ENCODE results near the gene KRTCAP2. TPM values are rescaled to one million over a fixed set of nuclear protein-coding genes. Genes with fewer than 3 reads are reported as not detected.

KRTCAP2 gene
- total RNA-seq, 2 experiments from 2014 or later, result 129 to 137 TPM

- intact Hi-C loops (cut with micrococcal nuclease), result no loop called here
- Mint-ChIP-seq H3K27me3 (ENCODE audit: low read depth) (no peaks in the 10 kb centered on the region), H3K27ac (no peak overlapping the region), H3K36me3 (ENCODE audit: low read depth) (peaks cover 11% of the 10 kb centered on the region), H3K9me3 (no peaks in the 10 kb centered on the region), H3K4me3 (no peak overlapping the region), H3K4me1 (ENCODE audit: low read depth) (peaks cover 31% of the 10 kb centered on the region)
- DNase-seq, result no peak
- CTCF ChIA-PET, result interaction anchor here (0.7 to 5.0 kb wide), 9 partner anchors 14 to 93 kb away, joined by 3 to 79 read pairs (median 6); no protein-coding TSS in a partner anchor
These were observed 4.8 kb upstream of the KRTCAP2 start for GRCh38 chr1:155177918-155178281.

GRCh38 chr1:155177192-155177917 lies 4.3 kb upstream of the KRTCAP2 start:
- Mint-ChIP-seq H3K4me1 (ENCODE audit: low read depth) (peaks cover 33% of the 10 kb centered on the region), H3K27ac (no peak overlapping the region), H3K27me3 (ENCODE audit: low read depth) (no peaks in the 10 kb centered on the region), H3K9me3 (no peaks in the 10 kb centered on the region), H3K36me3 (ENCODE audit: low read depth) (peaks cover 11% of the 10 kb centered on the region), H3K4me3 (no peak overlapping the region)
- intact Hi-C loops (cut with micrococcal nuclease), result no loop called here
- CTCF ChIA-PET, result interaction anchor here (0.6 to 5.0 kb wide), 13 partner anchors 16 to 386 kb away, joined by 3 to 79 read pairs (median 4); no protein-coding TSS in a partner anchor
- no peak for DNase-seq

- H3K4me3 Mint-ChIP-seq, result no peak overlapping the region
- intact Hi-C loops (cut with micrococcal nuclease), result loop anchor here (1.0 kb wide), 4 partner anchors 17 to 68 kb away; partner anchors contain the start of gene THBS3
- peaks cover 39% of the 10 kb centered on the region for H3K4me1 Mint-ChIP-seq (ENCODE audit: low read depth)
- no peaks in the 10 kb centered on the region for H3K9me3 Mint-ChIP-seq
- DNase-seq, result peak; percentile 93
- H3K27ac Mint-ChIP-seq, result no peak overlapping the region
- no peaks in the 10 kb centered on the region for H3K27me3 Mint-ChIP-seq (ENCODE audit: low read depth)
- CTCF ChIA-PET, result interaction anchor here (0.8 to 5.0 kb wide), 11 partner anchors 8 to 85 kb away, joined by 3 to 79 read pairs (median 6); no protein-coding TSS in a partner anchor
- peaks cover 9% of the 10 kb centered on the region for H3K36me3 Mint-ChIP-seq (ENCODE audit: low read depth)
These were observed 3.5 kb upstream of the KRTCAP2 start for GRCh38 chr1:155176544-155177071.

- H3K27me3 Mint-ChIP-seq (ENCODE audit: low read depth), result no peaks in the 10 kb centered on the region
- H3K9me3 Mint-ChIP-seq, result no peaks in the 10 kb centered on the region
- intact Hi-C loops (cut with micrococcal nuclease), result loop anchor here (1.0 kb wide), 4 partner anchors 17 to 68 kb away; partner anchors contain the start of gene THBS3
- no peak overlapping the region for H3K27ac Mint-ChIP-seq
- H3K36me3 Mint-ChIP-seq (ENCODE audit: low read depth), result peaks cover 11% of the 10 kb centered on the region
- CTCF ChIA-PET, result interaction anchor here (0.6 to 12.0 kb wide), 12 partner anchors 9 to 428 kb away, joined by 3 to 234 read pairs (median 4); no protein-coding TSS in a partner anchor
- H3K4me1 Mint-ChIP-seq (ENCODE audit: low read depth), result peaks cover 42% of the 10 kb centered on the region
- peak; percentile 33 for DNase-seq
- H3K4me3 Mint-ChIP-seq, result no peak overlapping the region
These were observed 2.8 kb upstream of the KRTCAP2 start for GRCh38 chr1:155175927-155176371.

- intact Hi-C loops (cut with micrococcal nuclease), result no loop called here
- H3K4me3 Mint-ChIP-seq, result peak overlapping the region; percentile 93
- H3K27ac Mint-ChIP-seq, result no peak overlapping the region
- H3K36me3 Mint-ChIP-seq (ENCODE audit: low read depth), result peaks cover 11% of the 10 kb centered on the region
- no peak for DNase-seq
- CTCF ChIA-PET, result interaction anchor here (0.6 to 12.0 kb wide), 17 partner anchors 10 to 429 kb away, joined by 3 to 234 read pairs (median 3); no protein-coding TSS in a partner anchor
- peaks cover 43% of the 10 kb centered on the region for H3K4me1 Mint-ChIP-seq (ENCODE audit: low read depth)
- H3K9me3 Mint-ChIP-seq, result no peaks in the 10 kb centered on the region
- H3K27me3 Mint-ChIP-seq (ENCODE audit: low read depth), result no peaks in the 10 kb centered on the region
These were observed 2.3 kb upstream of the KRTCAP2 start for GRCh38 chr1:155175281-155175926.

- CTCF ChIA-PET, result interaction anchor here (0.5 to 12.0 kb wide), 19 partner anchors 10 to 176 kb away, joined by 3 to 234 read pairs (median 4); no protein-coding TSS in a partner anchor
These were observed 1.5 kb upstream of the KRTCAP2 start for GRCh38 chr1:155174324-155175280.

GRCh38 chr1:155173478-155174323 lies 597 bp upstream of the KRTCAP2 start, which contains the start of gene TRIM46:
Gene TRIM46 (plus strand): TSS chr1:155173849. CDS start chr1:155173967, 118 bp downstream.
- CTCF ChIA-PET, result interaction anchor here (0.7 to 12.0 kb wide), 31 partner anchors 9 to 156 kb away, joined by 3 to 234 read pairs (median 6); partner anchors contain the start of genes EFNA4, MTX1 and THBS3
- H3K4me3 Mint-ChIP-seq, result peak within 1 kb of the TSS; percentile 93
- peak; percentile 69 for DNase-seq
- intact Hi-C loops (cut with micrococcal nuclease), result loop anchor here (1.0 to 5.0 kb wide), 4 partner anchors 21 to 134 kb away; partner anchors contain the start of genes DPM3, FDPS and SLC50A1
- H3K27me3 Mint-ChIP-seq (ENCODE audit: low read depth), result no peaks in the 10 kb centered on the region
- no peaks in the 10 kb centered on the region for H3K9me3 Mint-ChIP-seq
- peaks cover 45% of the 10 kb centered on the region for H3K4me1 Mint-ChIP-seq (ENCODE audit: low read depth)
- H3K27ac Mint-ChIP-seq, result peak within 1 kb of the TSS; percentile 97
- peaks cover 11% of the 10 kb centered on the region for H3K36me3 Mint-ChIP-seq (ENCODE audit: low read depth)

More at GRCh38 chr1:155174324-155175280, 1.5 kb upstream of the KRTCAP2 start:
- H3K4me3 Mint-ChIP-seq, result peak overlapping the region; percentile 93
- H3K4me1 Mint-ChIP-seq (ENCODE audit: low read depth), result peaks cover 45% of the 10 kb centered on the region
- peak; percentile 57 for DNase-seq
- H3K27me3 Mint-ChIP-seq (ENCODE audit: low read depth), result no peaks in the 10 kb centered on the region
- intact Hi-C loops (cut with micrococcal nuclease), result loop anchor here (5.0 kb wide), 1 partner anchor 133 kb away; the partner anchor contains the start of gene FDPS
- H3K36me3 Mint-ChIP-seq (ENCODE audit: low read depth), result peaks cover 14% of the 10 kb centered on the region
- H3K9me3 Mint-ChIP-seq, result no peaks in the 10 kb centered on the region
- peak overlapping the region; percentile 70 for H3K27ac Mint-ChIP-seq

GRCh38 chr1:155171836-155172731 lies 1.0 kb downstream of the KRTCAP2 start:
- no peaks in the 10 kb centered on the region for H3K9me3 Mint-ChIP-seq
- peak overlapping the region; percentile 97 for H3K27ac Mint-ChIP-seq
- CTCF ChIA-PET, result interaction anchor here (0.6 to 12.0 kb wide), 28 partner anchors 8 to 228 kb away, joined by 3 to 234 read pairs (median 6); partner anchors contain the start of genes MTX1, SLC50A1 and THBS3
- peaks cover 53% of the 10 kb centered on the region for H3K4me1 Mint-ChIP-seq (ENCODE audit: low read depth)
- intact Hi-C loops (cut with micrococcal nuclease), result loop anchor here (5.0 kb wide), 1 partner anchor 135 kb away; the partner anchor contains the start of gene FDPS
- no peaks in the 10 kb centered on the region for H3K27me3 Mint-ChIP-seq (ENCODE audit: low read depth)
- DNase-seq, result no peak
- peak overlapping the region; percentile 93 for H3K4me3 Mint-ChIP-seq
- peaks cover 11% of the 10 kb centered on the region for H3K36me3 Mint-ChIP-seq (ENCODE audit: low read depth)

- peaks cover 11% of the 10 kb centered on the region for H3K36me3 Mint-ChIP-seq (ENCODE audit: low read depth)
- no peak for DNase-seq
- no peak overlapping the region for H3K4me3 Mint-ChIP-seq
- H3K27ac Mint-ChIP-seq, result no peak overlapping the region
- no peaks in the 10 kb centered on the region for H3K9me3 Mint-ChIP-seq
- CTCF ChIA-PET, result interaction anchor here (0.6 to 12.0 kb wide), 6 partner anchors 23 to 815 kb away, joined by 4 to 234 read pairs (median 4); no protein-coding TSS in a partner anchor
- H3K27me3 Mint-ChIP-seq (ENCODE audit: low read depth), result no peaks in the 10 kb centered on the region
- intact Hi-C loops (cut with micrococcal nuclease), result loop anchor here (5.0 kb wide), 1 partner anchor 136 kb away; the partner anchor contains the start of gene FDPS
- peaks cover 46% of the 10 kb centered on the region for H3K4me1 Mint-ChIP-seq (ENCODE audit: low read depth)
These were observed 2.3 kb downstream of the KRTCAP2 start for GRCh38 chr1:155170806-155171205.

All from activated naive CD4-positive, alpha-beta T cell treated with anti-CD3 and anti-CD28 coated beads for 36 hours (primary cell).